CD4-positive, alpha-beta T cell treated with Interleukin-17A for 4 hours (primary cell): ENCODE results near the gene CHCHD3.

Experiments
- DNase-seq: peaks from one replicate; pipeline ENCODE4 v3.0.0-alpha.2; 2020; ENCODE audit warnings: mixed read lengths

The CHCHD3 gene

GRCh38 chr7:132857031-132857430 lies 224.9 kb downstream of the CHCHD3 start:
- DNase-seq = no peak

GRCh38 chr7:132856416-132856815 lies 225.5 kb downstream of the CHCHD3 start:
- no peak for DNase-seq

- DNase-seq = no peak
These were observed 226.0 kb downstream of the CHCHD3 start for GRCh38 chr7:132855901-132856300.

- no peak for DNase-seq
These were observed 227.7 kb downstream of the CHCHD3 start for GRCh38 chr7:132854238-132854637.

- DNase-seq = no peak
These were observed 234.5 kb downstream of the CHCHD3 start for GRCh38 chr7:132847376-132847775.

- DNase-seq = no peak
These were observed 235.8 kb downstream of the CHCHD3 start for GRCh38 chr7:132846086-132846485.

- DNase-seq = no peak
These were observed 239.4 kb downstream of the CHCHD3 start for GRCh38 chr7:132842478-132842877.

GRCh38 chr7:132840199-132840598 lies 241.7 kb downstream of the CHCHD3 start:
- no peak for DNase-seq

GRCh38 chr7:132838313-132838712 lies 243.6 kb downstream of the CHCHD3 start:
- DNase-seq = no peak

GRCh38 chr7:132837529-132837928 lies 244.4 kb downstream of the CHCHD3 start:
- no peak for DNase-seq

- no peak for DNase-seq
These were observed 245.1 kb downstream of the CHCHD3 start for GRCh38 chr7:132836746-132837145.

- no peak for DNase-seq
These were observed 250.9 kb downstream of the CHCHD3 start for GRCh38 chr7:132830941-132831340.

GRCh38 chr7:132828502-132828901 lies 253.4 kb downstream of the CHCHD3 start:
- DNase-seq = no peak

- DNase-seq = no peak
These were observed 255.7 kb downstream of the CHCHD3 start for GRCh38 chr7:132825932-132826835.

- DNase-seq = no peak
These were observed 256.7 kb downstream of the CHCHD3 start for GRCh38 chr7:132825222-132825621.

GRCh38 chr7:132819648-132820047 lies 262.2 kb downstream of the CHCHD3 start:
- DNase-seq = no peak

- no peak for DNase-seq
These were observed 263.9 kb downstream of the CHCHD3 start for GRCh38 chr7:132817949-132818348.

- DNase-seq = no peak
These were observed 266.1 kb downstream of the CHCHD3 start for GRCh38 chr7:132815696-132816311.

- no peak for DNase-seq
These were observed 266.8 kb downstream of the CHCHD3 start for GRCh38 chr7:132815130-132815529.

- DNase-seq = no peak
These were observed 271.3 kb downstream of the CHCHD3 start for GRCh38 chr7:132810561-132810960.

GRCh38 chr7:132806834-132807233 lies 275.1 kb downstream of the CHCHD3 start:
- DNase-seq = no peak

GRCh38 chr7:132805766-132806165 lies 276.1 kb downstream of the CHCHD3 start:
- no peak for DNase-seq

- DNase-seq = no peak
These were observed 276.9 kb downstream of the CHCHD3 start for GRCh38 chr7:132804849-132805485.

- DNase-seq = no peak
These were observed 281.4 kb downstream of the CHCHD3 start for GRCh38 chr7:132800522-132800921.
